Stimulated activated memory B cell treated with anti-CD40 and anti-IgM and Interleukin-4, amounts not matched to agents 10 μg/mL and 1 μg/mL and 100 μg/mL, for 72 hours (primary cell): Measurements from ENCODE around the gene BDKRB2.

Source experiments
- ATAC-seq: fragments of 150-1000 bp; cut with Tn5 transposase; 2 replicates; pipeline ENCODE4 v1.10.0; 2021
- H3K27ac Mint-ChIP-seq: one replicate; pipeline ENCODE4 v1.8.0; 2022; ENCODE audit warnings: mild to moderate bottlenecking, mixed read lengths
- H3K27me3 Mint-ChIP-seq: one replicate; pipeline ENCODE4 v1.8.0; 2022; ENCODE audit warnings: mixed read lengths
- H3K36me3 Mint-ChIP-seq: one replicate; pipeline ENCODE4 v1.8.0; 2022; ENCODE audit warnings: mixed read lengths
- H3K4me1 Mint-ChIP-seq: one replicate; pipeline ENCODE4 v1.8.0; 2022; ENCODE audit warnings: mixed read lengths
- H3K4me3 Mint-ChIP-seq: one replicate; pipeline ENCODE4 v1.8.0; 2022; ENCODE audit warnings: mild to moderate bottlenecking, moderate library complexity, mixed read lengths
- H3K9me3 Mint-ChIP-seq: one replicate; pipeline ENCODE4 v1.8.0; 2022; ENCODE audit warnings: mixed read lengths

The BDKRB2 gene

GRCh38 chr14:96167224-96168148, 37.2 kb upstream of the BDKRB2 start:
- H3K27me3 Mint-ChIP-seq: no peaks in the 10 kb centered on the region
- H3K9me3 Mint-ChIP-seq: no peaks in the 10 kb centered on the region
- no peak overlapping the region for H3K4me3 Mint-ChIP-seq
- H3K36me3 Mint-ChIP-seq: no peaks in the 10 kb centered on the region
- ATAC-seq: no peak
- no peaks in the 10 kb centered on the region for H3K4me1 Mint-ChIP-seq
- no peak overlapping the region for H3K27ac Mint-ChIP-seq

- H3K27ac Mint-ChIP-seq: no peak overlapping the region
- no peak for ATAC-seq
- no peak overlapping the region for H3K4me3 Mint-ChIP-seq
- H3K36me3 Mint-ChIP-seq: no peaks in the 10 kb centered on the region
- H3K27me3 Mint-ChIP-seq: peaks cover 7% of the 10 kb centered on the region
- H3K9me3 Mint-ChIP-seq: no peaks in the 10 kb centered on the region
- no peaks in the 10 kb centered on the region for H3K4me1 Mint-ChIP-seq
Measured at GRCh38 chr14:96168581-96168980, 36.1 kb upstream of the BDKRB2 start.

GRCh38 chr14:96170961-96171592, 33.6 kb upstream of the BDKRB2 start:
- H3K36me3 Mint-ChIP-seq: no peaks in the 10 kb centered on the region
- no peak overlapping the region for H3K27ac Mint-ChIP-seq
- H3K4me3 Mint-ChIP-seq: no peak overlapping the region
- no peaks in the 10 kb centered on the region for H3K4me1 Mint-ChIP-seq
- no peaks in the 10 kb centered on the region for H3K9me3 Mint-ChIP-seq
- ATAC-seq: no peak
- H3K27me3 Mint-ChIP-seq: peaks cover 24% of the 10 kb centered on the region

- Mint-ChIP-seq H3K27me3 (peaks cover 24% of the 10 kb centered on the region), H3K4me3 (no peak overlapping the region), H3K4me1 (no peaks in the 10 kb centered on the region), H3K36me3 (no peaks in the 10 kb centered on the region), H3K27ac (no peak overlapping the region), H3K9me3 (no peaks in the 10 kb centered on the region)
- ATAC-seq: no peak
Measured at GRCh38 chr14:96173636-96174475, 30.8 kb upstream of the BDKRB2 start.

GRCh38 chr14:96176275-96176674, 28.4 kb upstream of the BDKRB2 start:
- no peak for ATAC-seq
- Mint-ChIP-seq H3K36me3 (no peaks in the 10 kb centered on the region), H3K27me3 (peaks cover 24% of the 10 kb centered on the region), H3K4me1 (no peaks in the 10 kb centered on the region), H3K27ac (no peak overlapping the region), H3K4me3 (no peak overlapping the region), H3K9me3 (peaks cover 7% of the 10 kb centered on the region)

GRCh38 chr14:96176811-96177211, 27.8 kb upstream of the BDKRB2 start:
- H3K27ac Mint-ChIP-seq: no peak overlapping the region
- H3K9me3 Mint-ChIP-seq: peaks cover 7% of the 10 kb centered on the region
- no peaks in the 10 kb centered on the region for H3K4me1 Mint-ChIP-seq
- H3K4me3 Mint-ChIP-seq: no peak overlapping the region
- no peaks in the 10 kb centered on the region for H3K36me3 Mint-ChIP-seq
- no peak for ATAC-seq
- H3K27me3 Mint-ChIP-seq: peaks cover 24% of the 10 kb centered on the region

- ATAC-seq: peak; percentile 46
- Mint-ChIP-seq H3K27me3 (peaks cover 24% of the 10 kb centered on the region), H3K4me3 (no peak overlapping the region), H3K9me3 (peaks cover 7% of the 10 kb centered on the region), H3K27ac (no peak overlapping the region), H3K4me1 (no peaks in the 10 kb centered on the region), H3K36me3 (no peaks in the 10 kb centered on the region)
Measured at GRCh38 chr14:96177766-96178375, 26.8 kb upstream of the BDKRB2 start.

- no peak for ATAC-seq
- Mint-ChIP-seq H3K27ac (no peak overlapping the region), H3K4me3 (no peak overlapping the region), H3K4me1 (no peaks in the 10 kb centered on the region), H3K9me3 (peaks cover 7% of the 10 kb centered on the region), H3K36me3 (no peaks in the 10 kb centered on the region), H3K27me3 (peaks cover 17% of the 10 kb centered on the region)
Measured at GRCh38 chr14:96178461-96179321, 25.9 kb upstream of the BDKRB2 start.

- Mint-ChIP-seq H3K27ac (no peak overlapping the region), H3K4me1 (no peaks in the 10 kb centered on the region), H3K4me3 (no peak overlapping the region), H3K9me3 (peaks cover 7% of the 10 kb centered on the region), H3K27me3 (peaks cover 10% of the 10 kb centered on the region), H3K36me3 (no peaks in the 10 kb centered on the region)
- no peak for ATAC-seq
Measured at GRCh38 chr14:96180043-96180874, 24.4 kb upstream of the BDKRB2 start.

- peaks cover 10% of the 10 kb centered on the region for H3K27me3 Mint-ChIP-seq
Measured at GRCh38 chr14:96181186-96182056, 23.2 kb upstream of the BDKRB2 start.

GRCh38 chr14:96182546-96182945, 22.1 kb upstream of the BDKRB2 start:
- H3K36me3 Mint-ChIP-seq: no peaks in the 10 kb centered on the region
- peaks cover 13% of the 10 kb centered on the region for H3K27me3 Mint-ChIP-seq
- no peak overlapping the region for H3K4me3 Mint-ChIP-seq
- no peaks in the 10 kb centered on the region for H3K4me1 Mint-ChIP-seq
- ATAC-seq: no peak
- H3K9me3 Mint-ChIP-seq: peaks cover 7% of the 10 kb centered on the region
- H3K27ac Mint-ChIP-seq: no peak overlapping the region

More at GRCh38 chr14:96181186-96182056, 23.2 kb upstream of the BDKRB2 start:
- no peaks in the 10 kb centered on the region for H3K36me3 Mint-ChIP-seq
- H3K9me3 Mint-ChIP-seq: peaks cover 7% of the 10 kb centered on the region
- H3K4me3 Mint-ChIP-seq: no peak overlapping the region
- no peaks in the 10 kb centered on the region for H3K4me1 Mint-ChIP-seq
- no peak for ATAC-seq
- no peak overlapping the region for H3K27ac Mint-ChIP-seq

GRCh38 chr14:96184737-96185136, 19.9 kb upstream of the BDKRB2 start:
- no peaks in the 10 kb centered on the region for H3K36me3 Mint-ChIP-seq
- peaks cover 10% of the 10 kb centered on the region for H3K4me1 Mint-ChIP-seq
- no peak overlapping the region for H3K4me3 Mint-ChIP-seq
- peaks cover 31% of the 10 kb centered on the region for H3K27me3 Mint-ChIP-seq
- peaks cover 7% of the 10 kb centered on the region for H3K9me3 Mint-ChIP-seq
- no peak overlapping the region for H3K27ac Mint-ChIP-seq
- no peak for ATAC-seq
